ENCODE data around the gene HGS.

The HGS gene

DNA sequence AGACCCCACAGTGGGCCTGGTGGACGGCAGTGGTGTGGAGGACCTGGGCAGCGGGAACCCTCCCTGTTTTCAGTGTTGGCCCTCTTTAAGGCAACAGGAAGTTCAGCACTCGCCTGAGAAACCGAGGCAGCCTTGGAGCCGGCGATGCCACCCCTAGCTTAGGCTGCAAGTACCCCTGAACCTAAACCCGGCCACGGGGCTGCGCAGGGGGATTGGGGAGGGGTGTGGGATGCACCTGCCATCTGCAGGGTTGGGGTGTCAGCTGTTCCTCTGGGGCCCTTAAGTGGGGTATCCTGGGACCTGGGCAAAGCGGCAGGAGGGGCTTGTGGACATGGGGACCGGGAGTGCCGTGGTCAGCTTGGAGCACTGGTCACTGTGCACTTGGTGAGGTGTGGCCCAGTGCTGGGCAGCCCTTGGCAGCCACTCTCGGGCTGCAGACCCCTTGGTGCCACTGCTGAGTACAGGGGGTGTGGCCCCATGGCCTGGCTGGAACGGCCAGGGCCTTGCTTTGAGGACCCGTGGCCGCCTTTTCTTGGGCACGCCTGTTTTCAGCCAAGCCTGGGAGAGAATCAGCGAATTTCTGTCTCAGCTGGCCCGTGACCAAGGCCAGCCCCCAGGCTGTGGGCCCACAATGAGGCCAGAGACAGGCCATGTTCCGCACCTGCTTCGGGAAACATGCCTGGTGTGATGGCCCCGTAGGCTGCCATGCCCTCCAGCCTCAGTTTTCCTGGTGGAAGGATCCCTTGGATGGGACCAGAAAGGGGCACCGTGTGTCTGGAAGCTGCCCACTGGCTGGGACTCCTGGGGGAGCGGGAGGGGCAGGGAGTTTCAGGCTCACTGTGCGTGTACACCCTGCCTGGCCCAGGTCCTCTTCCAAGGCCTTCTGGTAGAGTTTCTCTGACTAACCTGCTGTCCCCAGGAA, 24.2 kb downstream of the HGS start:
- no peak for DNase-seq

DNA sequence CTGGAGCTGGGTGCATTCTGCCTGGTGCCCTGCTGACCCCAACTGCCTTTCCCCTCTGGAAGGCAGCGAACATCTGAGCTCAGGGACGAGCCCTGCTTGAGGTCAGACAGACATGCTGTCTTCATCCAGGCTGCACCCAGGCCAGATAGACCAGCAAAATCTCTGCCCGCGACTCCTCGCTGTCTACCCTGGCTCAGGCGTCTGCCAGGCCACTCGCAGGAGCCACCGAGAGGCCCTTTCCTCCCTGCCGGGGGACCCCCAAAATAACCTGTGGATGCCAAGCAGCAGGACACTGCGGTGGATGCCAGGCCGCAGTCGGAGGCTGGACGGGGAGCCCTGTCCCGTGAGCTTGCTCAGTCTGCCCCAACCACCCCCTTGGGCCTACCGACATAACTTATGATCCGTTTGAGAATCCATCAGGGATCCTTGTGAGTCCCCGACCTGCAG, 25.0 kb downstream of the HGS start:
- DNase-seq = no peak

DNA sequence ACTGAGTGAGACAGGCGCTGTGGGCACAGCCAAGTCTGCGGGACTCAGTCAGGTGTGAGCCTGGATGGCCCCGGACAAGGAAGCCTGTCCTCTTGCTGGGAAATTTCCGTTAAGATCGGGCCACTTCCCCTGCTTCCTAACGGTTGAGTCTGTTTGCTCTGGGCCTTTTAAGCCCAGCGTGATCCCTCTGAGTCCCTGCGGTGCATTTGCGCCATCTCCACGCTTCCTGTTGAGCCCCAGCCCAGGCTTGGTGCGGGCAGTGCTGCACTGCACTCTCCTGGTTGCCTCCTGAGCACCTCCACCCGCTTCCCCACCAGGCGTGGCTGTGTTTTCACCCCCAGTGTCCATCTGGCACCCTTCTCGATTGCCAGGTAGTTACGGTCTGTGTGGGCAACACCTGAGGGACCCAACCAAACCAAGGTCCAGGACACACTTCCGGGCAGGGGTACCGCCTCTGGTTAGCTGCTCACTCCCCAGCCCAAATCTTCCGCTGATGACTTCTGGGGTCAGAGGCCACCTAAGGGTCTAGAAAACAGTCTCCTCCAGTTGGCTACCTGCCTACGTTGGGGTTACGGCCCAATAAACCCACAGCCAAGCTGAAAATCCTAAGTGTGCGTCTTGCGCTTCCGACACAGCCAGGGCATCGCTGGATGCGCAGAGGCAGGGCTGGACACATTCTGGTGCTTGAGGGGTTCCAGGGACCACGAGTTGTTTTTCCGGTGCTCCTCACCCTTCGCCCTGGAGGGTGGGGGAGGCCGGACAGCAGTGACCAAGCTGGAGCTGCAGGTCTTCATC, 26.9 kb downstream of the HGS start:
- peak; percentile 41 for DNase-seq

DNA sequence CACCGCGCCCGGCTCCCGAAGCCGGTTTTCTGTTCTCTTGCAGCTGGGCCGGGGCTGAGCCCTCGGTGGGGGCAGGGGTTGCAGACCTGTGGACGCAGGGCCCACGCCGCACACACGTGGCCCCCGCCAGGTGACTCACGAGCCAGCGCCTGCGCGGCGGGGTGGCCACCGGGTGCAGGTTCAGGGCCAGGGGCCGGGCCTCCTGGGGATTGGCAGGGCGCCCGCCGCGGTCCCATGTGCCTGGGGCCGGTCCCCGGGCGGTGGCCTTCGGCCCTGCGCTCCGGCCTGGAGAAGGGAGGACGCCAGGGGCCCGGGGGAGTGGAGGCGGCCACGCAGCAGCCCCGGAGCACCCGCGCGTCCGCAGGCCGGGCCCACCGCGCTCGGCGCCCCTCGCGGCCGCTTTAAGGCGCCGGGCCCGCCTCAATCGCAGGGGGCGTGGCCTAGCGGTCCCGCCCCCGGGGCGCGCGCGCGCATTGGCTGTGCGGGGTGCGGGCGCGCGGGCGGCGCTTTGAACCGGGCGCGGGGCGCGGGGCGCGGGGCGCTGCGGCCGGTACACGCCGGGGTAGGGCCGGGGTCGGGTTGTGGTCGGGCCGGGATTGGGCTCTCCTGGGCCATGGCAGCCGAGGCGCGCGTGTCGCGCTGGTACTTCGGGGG, 28.1 kb downstream of the HGS start, which contains the start of gene SLC25A10:
Gene SLC25A10, plus strand, starts transcription at position 471 of the 654 bp plus-strand sequence. Its CDS starts 143 bp downstream, at position 614.
- peak; percentile 95 for DNase-seq

DNA sequence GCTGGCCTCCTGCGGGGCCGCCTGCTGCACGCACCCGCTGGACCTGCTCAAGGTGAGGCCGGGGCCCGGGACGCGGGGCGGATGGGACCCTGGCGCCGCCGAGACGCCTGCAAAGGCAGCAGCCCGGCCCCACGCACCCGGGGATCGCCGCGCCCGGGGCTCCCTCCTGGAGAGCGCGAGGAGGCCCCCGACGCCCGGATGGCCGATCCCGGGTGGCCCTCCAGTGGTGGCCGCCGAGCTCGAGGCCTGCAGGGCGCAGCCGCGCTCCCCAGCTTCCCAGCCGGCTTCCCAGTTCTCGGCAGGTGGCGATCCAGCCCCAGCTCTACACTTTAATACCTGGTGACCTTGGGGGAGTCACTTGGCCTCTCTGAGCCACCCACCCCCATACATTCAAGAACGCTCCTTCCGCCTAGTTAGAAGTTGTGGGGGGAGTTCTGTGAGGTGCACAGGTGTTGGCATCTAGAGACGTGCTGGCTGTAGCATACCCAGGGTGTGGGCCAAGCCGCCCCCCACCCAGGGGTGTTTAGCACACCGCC, 28.7 kb downstream of the HGS start:
- DNase-seq = peak; percentile 34

DNA sequence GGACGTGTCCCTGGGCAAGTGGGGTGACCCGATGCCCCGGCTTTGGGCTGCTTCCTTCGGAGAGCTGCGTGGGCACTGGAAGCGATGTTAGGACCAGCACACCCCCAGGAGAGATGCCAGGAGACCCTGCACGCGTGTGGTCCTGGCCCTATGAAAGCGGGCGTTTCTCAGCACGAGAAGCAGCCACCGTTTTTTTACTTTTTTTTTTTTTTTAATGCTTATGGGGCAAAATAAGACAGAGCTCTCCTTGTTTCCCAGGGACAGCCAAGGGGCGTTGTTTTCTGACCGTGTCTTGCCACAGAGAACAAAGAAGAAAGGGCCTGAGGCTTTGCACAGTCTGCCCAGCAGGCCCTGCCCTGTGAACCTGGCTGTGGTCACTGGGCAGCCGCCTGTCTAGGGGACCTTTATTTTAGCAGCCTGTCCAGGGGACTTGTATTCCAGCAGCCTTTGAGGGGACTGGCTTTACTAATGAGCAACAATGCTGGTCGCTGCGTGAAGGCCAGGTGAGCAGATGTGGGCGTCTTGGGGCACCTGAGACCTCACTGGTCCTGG, 29.3 kb downstream of the HGS start:
- no peak for DNase-seq

DNA sequence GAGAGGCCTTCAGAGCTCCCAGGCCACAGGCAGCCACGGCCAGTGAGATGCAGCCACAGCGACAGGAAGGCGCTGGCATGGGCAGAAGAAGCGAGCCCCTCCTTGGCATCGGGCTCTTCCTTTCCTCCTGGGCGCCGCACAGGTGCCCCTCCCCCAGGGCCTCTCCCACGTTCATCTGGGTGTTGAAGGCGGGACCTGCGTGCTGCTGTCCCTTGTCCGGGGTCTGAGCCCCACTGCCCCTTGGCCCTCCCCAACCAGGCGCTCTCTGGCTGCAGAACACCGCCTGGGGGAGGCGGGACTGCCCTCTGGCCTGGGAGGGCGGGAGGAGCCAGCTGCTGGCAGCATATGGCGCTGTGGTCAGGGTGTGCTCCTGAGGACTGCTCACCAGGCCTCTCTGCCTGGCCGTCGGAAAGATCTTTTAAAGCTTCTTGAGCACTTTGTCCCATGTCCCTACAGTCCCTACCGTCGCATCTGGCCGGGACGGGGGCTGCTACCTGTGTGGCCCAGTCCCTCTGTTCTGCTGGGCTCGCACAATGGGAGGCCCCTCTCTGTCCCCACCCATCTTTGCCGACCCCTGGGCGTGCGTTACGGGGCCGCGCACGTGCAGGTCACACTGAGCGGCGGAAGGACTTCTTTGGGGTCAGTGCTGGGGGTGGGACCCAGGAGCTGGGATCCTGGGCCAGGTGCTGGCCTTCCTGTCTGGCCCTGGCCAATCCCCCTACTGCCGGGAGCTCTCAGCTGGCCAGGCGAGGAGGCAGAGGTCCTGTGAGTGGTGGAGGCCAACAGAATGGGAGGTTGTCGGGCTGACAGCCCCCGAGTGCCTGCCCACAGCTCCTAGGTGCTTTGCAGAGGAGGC, 30.0 kb downstream of the HGS start:
- no peak for DNase-seq

DNA sequence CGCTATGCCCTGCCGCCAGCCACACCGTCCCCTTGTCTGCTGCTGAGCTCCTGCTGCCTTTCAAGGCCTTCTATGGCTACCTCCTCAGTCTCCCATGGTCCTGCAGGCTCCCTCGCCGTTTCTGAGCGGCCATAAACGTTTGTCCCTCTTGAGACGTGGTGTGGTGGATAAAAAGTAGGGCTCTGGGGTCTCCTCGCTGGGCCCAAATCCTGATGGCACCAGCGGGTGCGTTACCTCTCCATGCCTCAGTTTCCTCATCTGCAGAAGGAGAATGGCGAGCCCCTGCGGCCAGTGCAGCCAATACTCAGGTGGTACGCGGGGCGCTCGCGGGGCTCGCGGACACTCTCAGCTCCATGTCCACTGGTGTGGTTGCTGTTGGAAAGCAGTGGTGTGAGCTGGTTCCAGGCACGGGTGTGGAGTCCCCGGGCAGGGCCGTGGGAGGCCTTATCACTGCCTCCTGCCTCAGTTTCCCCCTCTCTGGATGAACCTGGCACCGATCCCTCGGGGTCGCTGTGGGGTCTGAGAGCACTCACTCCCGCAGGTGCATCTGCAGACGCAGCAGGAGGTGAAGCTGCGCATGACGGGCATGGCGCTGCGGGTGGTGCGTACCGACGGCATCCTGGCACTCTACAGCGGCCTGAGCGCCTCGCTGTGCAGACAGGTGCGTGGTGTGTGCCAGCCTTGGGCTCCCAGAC, 30.7 kb downstream of the HGS start:
- no peak for DNase-seq

DNA sequence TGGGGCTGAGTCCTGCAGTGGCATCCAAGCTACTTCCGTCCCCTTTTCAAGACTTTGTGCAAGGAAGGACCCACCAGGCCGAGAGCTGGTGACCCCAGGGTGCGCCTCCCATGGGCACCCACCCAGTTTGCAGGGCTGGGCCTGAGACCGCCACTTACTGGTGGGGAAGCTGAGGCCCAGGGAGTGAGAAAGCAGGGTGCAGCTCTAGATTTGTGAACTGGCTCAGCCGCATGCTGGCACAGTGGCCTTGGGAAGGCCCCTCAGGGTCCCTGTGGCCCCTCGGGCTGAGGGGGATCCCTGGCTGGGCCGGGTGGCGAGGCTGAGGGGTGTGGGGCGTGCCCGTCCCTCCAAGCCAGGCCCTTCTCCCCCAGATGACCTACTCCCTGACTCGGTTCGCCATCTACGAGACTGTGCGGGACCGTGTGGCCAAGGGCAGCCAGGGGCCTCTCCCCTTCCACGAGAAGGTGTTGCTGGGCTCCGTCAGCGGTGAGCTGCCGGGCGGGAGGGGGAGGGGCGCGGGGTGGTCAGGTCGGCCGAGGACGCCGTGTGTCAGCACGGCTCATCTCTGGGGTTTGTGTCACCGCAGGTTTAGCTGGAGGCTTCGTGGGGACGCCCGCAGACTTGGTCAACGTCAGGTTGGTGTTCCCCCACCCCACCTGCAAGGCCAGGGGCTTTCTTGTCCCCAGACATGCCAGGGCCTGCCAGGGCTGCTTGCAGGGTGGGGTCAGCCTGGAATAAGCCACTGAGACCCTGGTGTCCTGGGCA, 31.5 kb downstream of the HGS start:
- DNase-seq = no peak

DNA sequence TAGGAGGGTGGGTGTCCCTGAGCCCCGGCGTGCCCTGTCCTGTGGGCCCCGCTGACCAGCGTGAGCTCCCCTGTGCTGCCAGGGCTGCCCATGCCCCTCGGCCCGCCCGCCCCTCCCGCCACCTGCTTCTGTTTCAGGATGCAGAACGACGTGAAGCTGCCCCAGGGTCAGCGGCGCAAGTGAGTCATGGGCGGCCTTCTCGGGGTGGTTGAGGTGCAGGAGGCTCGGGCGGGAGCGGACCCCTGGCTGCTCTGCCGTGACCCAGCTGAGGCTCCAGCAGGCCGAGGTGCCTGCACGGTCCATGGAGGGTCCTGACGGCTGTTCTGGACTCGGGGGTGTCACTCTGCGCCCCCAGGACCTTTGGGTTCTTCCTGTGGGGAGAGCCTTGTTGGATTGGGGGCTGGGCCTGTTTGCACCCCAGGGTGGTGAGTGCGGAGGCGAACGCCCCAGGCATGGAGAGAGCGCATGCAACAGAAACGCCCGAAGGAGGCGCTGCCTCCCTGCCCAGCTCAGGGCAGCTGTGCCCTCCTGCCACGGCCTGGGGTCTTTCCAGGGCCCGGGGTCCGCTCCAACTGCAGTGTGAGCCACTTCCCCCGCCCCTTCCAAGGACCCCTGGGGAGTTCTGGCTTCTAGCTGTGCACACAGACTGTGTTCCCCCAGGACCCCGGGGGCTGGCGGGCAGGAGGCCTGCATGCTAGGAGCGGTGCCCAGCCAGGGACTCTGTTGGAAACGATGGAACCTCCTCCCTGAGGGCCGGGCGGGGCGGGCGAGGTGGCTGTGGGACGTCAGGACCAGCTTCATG, 32.3 kb downstream of the HGS start:
- DNase-seq = no peak

DNA sequence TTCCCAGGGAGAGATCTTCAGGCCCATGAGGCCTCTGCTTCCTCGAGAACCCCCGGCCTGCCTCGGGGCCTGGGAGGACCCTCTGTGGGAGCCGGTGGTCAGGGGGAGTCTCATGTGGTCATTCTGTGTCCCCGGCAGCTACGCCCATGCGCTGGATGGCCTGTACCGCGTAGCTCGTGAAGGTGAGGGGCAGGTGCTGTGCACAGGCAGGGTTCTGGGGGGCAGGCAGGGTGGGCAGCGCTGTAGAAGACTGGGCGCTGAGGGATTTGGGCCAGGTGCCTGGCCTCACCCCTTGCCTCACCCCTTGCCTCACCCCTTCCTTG, 32.8 kb downstream of the HGS start:
- DNase-seq = no peak

DNA sequence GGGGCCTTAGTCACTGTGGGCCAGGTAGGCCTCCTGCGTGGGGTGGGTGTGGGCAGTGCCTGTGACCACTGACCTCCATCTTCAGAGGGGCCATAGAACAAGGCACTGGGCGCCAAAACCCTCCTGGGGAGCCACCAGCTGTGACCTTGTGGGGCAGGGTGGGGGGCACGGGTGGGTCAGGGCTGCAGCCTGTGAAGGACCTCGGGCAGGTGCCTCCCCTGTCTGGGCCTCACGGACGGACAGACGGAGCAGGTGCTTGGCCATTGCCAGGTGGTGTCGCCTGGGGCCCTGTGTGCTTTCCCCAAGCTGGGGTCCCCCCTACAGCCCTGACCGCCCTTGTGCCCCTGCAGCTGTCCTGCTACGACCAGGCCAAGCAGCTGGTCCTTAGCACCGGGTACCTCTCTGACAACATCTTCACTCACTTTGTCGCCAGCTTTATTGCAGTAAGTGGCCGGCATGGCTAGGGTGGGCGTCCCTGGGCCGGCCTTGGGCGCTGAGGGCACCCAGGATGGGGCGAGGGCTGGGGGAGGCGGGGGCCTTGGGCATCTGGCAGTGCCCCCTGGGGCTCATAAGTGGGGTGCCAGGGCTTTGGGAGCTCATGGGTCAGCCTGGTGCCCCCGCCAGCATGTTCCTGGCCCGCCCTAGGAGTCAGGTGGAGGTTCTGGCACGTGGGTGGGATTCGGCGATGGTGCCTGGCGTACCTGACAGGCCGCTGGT, 33.4 kb downstream of the HGS start:
- no peak for DNase-seq

DNA sequence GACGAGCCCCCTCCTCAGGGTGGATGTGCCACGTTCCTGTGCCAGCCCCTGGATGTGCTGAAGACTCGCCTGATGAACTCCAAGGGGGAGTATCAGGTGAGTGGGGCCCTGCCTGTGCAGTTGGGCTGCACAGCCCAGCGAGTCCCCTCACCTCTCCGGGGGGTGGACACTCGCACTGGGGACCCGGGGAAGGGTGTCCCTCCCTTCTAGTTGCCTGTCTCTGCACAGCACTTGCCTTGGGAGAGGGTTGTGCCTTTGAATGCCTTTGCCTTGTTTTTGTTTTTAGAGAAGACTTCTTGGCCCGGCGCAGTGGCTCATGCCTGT, 33.9 kb downstream of the HGS start:
- DNase-seq = no peak

DNA sequence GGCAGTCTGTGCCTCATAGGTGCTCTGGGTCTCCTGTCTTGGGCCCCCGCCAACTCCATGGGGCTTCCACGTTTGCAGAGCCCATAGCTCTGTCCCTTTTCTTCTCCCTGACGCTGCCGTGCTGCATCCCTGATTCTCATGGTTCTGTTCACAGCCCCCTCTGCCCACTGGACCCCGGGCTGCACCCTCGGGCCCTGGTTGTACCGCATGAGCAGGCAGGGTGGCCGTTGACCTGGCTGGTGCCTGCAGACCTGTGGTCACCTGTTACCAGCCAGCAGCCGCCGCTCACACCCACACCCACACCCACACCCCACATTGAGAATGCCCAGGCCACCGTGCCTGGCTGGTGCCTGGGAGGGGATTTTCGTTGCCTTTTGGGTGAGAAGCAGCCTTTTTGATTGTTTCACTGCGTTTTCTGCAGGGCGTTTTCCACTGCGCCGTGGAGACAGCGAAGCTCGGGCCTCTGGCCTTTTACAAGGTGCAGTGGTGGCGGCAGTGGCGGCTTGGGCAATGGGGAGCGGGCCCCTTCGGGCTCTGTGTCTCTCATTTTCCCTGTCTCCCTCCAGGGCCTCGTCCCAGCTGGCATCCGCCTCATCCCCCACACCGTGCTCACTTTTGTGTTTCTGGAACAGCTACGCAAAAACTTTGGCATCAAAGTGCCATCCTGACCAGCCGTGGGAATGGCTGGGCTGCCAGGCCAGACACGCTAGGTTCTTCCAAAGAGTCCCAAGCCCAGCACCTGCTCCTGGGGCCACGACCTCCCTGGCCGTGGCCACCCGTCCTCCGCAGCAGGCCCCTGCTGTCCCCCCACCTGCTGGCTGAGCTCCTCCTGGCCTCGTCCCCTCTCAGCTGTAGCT, 35.8 kb downstream of the HGS start:
- no peak for DNase-seq

DNA sequence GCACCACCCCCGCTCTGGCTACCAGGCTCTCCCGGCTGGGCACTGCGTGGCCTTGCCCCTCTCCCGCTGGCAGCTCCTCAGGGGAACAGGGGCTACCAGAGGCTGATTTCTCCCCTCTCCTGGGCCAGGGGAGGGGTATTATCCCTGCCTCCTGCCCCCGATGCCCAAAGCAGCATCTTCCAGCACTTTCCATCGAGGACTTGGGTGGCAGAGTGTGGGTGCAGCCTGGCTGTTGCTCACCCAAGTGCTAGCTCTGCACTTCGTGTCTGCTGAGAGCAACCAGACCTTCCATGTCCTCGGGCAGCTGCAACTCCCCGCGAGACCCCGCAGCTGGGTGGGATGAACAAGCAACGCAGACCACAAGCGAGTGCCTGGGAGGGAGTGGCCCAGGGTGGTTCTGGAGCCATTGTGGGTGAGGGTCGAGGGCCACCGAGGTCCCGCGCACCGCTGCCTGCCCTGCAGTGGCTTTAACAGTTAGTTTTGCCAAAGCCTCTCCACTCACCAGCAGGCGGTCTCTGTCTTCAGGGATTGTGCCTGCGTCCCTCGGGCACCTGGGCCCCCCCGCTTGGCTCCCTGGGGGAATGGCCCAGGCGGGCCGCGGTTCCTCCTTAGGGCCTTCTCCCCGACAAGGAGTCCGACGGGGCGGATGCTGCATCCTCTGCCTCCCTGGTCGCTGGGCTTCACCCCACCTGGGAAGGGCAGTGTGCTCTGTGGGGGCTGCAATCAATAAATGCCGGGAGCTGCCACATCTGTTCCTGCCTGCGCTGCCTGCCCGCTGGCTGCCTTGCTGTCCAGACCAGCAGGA, 36.7 kb downstream of the HGS start:
- no peak for DNase-seq

DNA sequence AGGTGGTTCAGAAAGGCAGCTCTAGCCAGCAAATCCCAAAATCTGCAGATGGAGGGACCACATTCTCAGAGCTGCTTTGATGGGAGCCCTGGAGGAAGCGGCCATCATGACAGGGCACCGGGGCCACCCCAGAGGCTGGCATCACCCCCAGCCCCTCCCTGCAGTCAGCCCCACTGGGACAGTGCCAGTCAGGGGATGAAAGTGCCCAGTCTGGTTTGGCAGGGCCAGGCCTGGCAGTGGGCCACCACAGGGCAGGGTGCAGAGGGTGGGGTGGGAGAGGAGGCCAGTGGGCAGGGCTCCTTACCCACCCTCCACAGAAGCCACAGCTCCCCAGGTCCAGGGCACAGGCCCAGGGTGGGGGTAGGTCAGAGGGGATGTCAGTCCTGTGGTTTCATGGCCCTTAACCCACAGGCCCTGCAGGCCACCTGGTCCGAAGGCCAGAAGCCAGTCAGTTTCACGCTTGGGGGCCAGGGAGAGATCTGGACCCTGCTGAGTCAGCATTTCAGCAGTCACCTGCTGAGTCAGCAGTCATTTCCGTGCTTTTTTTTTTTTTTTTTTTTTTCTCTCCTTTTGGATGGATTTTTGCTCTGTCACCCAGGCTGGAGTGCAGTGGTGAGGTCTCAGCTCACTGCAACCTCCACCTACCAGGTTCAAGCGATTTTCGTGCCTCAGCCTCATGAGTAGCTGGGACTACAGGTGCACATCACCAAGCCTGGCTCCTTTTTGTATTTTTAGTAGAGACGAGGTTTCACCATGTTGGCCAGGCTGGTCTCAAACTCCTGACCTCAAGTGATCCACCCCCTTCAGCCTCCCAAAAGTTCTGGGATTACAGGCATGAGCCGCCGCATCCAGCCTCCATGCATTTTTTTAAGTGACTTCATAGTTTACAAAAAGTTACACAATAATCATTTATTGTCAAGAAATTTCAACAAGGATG, 38.6 kb downstream of the HGS start:
- DNase-seq = peak; percentile 52

All from NCI-H774 (cell line).